ENCODE data around the gene PLCZ1.
"Not testable (repeated sequence)": the region's sequence is repeated elsewhere in the genome, so short reads cannot be mapped to it uniquely, and the experiment has no call there.

DNA sequence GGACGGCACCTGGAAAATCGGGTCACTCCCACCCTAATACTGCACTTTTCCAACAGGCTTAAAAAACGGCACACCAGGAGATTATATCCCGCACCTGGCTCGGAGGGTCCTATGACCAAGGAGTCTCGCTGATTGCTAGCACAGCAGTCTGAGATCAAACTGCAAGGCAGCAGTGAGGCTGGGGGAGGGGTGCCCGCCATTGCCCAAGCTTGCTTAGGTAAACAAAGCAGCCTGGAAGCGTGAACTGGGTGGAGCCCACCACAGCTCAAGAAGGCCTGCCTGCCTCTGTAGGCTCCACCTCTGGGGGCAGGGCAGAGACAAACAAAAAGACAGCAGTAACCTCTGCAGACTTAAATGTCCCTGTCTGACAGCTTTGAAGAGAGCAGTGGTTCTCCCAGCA lies 47.7 kb upstream of the PLCZ1 start:
- TF ChIP-seq, protein P1, sequence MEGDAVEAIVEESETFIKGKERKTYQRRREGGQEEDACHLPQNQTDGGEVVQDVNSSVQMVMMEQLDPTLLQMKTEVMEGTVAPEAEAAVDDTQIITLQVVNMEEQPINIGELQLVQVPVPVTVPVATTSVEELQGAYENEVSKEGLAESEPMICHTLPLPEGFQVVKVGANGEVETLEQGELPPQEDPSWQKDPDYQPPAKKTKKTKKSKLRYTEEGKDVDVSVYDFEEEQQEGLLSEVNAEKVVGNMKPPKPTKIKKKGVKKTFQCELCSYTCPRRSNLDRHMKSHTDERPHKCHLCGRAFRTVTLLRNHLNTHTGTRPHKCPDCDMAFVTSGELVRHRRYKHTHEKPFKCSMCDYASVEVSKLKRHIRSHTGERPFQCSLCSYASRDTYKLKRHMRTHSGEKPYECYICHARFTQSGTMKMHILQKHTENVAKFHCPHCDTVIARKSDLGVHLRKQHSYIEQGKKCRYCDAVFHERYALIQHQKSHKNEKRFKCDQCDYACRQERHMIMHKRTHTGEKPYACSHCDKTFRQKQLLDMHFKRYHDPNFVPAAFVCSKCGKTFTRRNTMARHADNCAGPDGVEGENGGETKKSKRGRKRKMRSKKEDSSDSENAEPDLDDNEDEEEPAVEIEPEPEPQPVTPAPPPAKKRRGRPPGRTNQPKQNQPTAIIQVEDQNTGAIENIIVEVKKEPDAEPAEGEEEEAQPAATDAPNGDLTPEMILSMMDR (IDR thresholded peaks at IDR 0.05) = not testable (repeated sequence)
- TF ChIP-seq POLR2A (IDR thresholded peaks at IDR 0.05); POLR2AphosphoS5 (IDR thresholded peaks at IDR 0.05; ENCODE audit: insufficient read depth in 1 of 2, low read depth in 1 of 2): not testable (repeated sequence)
